Stomach (tissue), 4 donors: ENCODE results near the gene TWIST1.

ENCODE experiments used
- POLR2A ChIP-seq, 4 donors: fragments of 450-650 bp; IDR thresholded peaks; one replicate each; pipeline ENCODE4 v1.6.1; 2016; ENCODE audit warnings: antibody characterized with exemption in 4 of 4, control low read depth in 2 of 4, mild to moderate bottlenecking in 1 of 4, moderate library complexity in 1 of 4
- TF ChIP-seq, protein P1 (sequence below), 7 experiments: fragments of 450-650 bp in 4 of 7; fragments of 200-600 bp in 3 of 7; sonication (generic) in 3 of 7; IDR thresholded peaks; one replicate each; pipeline ENCODE4 v1.5.1; 2016 to 2019; ENCODE audit warnings: antibody characterized with exemption in 7 of 7, control low read depth in 2 of 7, mild to moderate bottlenecking in 1 of 7

DNA sequence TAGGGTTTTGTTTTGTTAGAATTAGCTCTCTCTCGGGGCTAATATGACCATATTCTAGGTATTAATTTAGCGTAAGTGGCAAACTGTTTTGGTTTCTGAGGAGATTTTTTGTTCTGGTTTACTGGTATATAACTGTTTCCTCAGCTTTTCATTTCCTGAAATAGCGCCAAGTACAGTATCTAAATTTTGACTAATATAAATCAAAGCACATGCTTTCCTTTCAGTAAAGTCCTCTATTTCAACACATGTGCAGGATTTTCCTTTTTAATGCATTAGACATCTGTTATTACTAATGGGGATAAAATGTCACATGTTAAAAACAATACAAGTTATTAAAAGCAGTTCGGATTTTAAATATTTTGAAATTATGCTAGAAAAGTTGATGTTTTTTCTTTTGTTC is 16.4 kb upstream of the TWIST1 start:
- TF ChIP-seq, protein P1, sequence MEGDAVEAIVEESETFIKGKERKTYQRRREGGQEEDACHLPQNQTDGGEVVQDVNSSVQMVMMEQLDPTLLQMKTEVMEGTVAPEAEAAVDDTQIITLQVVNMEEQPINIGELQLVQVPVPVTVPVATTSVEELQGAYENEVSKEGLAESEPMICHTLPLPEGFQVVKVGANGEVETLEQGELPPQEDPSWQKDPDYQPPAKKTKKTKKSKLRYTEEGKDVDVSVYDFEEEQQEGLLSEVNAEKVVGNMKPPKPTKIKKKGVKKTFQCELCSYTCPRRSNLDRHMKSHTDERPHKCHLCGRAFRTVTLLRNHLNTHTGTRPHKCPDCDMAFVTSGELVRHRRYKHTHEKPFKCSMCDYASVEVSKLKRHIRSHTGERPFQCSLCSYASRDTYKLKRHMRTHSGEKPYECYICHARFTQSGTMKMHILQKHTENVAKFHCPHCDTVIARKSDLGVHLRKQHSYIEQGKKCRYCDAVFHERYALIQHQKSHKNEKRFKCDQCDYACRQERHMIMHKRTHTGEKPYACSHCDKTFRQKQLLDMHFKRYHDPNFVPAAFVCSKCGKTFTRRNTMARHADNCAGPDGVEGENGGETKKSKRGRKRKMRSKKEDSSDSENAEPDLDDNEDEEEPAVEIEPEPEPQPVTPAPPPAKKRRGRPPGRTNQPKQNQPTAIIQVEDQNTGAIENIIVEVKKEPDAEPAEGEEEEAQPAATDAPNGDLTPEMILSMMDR (IDR thresholded peaks at IDR 0.05), result no peak
- TF ChIP-seq POLR2A (IDR thresholded peaks at IDR 0.05), result no peak
